Measurements from ENCODE around the gene PLEKHG2. TPM values are rescaled to one million over a fixed set of nuclear protein-coding genes. Genes with fewer than 3 reads are reported as not detected.

The PLEKHG2 gene
- total RNA-seq, 1 experiment from 2014 or later: 62.3 TPM

- no peak for TF ChIP-seq NFE2L1 (CRISPR knock-in tag; IDR thresholded peaks at IDR 0.05)
- TF ChIP-seq FOXJ3 (CRISPR knock-in tag; IDR thresholded peaks at IDR 0.05; ENCODE audit: borderline replicate concordance): no peak
- TF ChIP-seq, protein P1, sequence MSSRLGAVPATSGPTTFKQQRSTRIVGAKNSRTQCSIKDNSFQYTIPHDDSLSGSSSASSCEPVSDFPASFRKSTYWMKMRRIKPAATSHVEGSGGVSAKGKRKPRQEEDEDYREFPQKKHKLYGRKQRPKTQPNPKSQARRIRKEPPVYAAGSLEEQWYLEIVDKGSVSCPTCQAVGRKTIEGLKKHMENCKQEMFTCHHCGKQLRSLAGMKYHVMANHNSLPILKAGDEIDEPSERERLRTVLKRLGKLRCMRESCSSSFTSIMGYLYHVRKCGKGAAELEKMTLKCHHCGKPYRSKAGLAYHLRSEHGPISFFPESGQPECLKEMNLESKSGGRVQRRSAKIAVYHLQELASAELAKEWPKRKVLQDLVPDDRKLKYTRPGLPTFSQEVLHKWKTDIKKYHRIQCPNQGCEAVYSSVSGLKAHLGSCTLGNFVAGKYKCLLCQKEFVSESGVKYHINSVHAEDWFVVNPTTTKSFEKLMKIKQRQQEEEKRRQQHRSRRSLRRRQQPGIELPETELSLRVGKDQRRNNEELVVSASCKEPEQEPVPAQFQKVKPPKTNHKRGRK (CRISPR knock-in tag; IDR thresholded peaks at IDR 0.05; ENCODE audit: borderline replicate concordance): no peak
- no peak for TF ChIP-seq ATF3 (CRISPR knock-in tag; conservative IDR thresholded peaks at IDR 0.05)
- peak; percentile 91 for TF ChIP-seq HMGXB4 (CRISPR knock-in tag; IDR thresholded peaks at IDR 0.05)
- no peak for TF ChIP-seq ATF1 (CRISPR knock-in tag; IDR thresholded peaks at IDR 0.05)
- no peak for TF ChIP-seq ESRRA (CRISPR knock-in tag; IDR thresholded peaks at IDR 0.05; ENCODE audit: borderline replicate concordance)
- no peak for TF ChIP-seq EMX1 (CRISPR knock-in tag; IDR thresholded peaks at IDR 0.05)
- TF ChIP-seq CTCF (IDR thresholded peaks at IDR 0.05): no peak
- TF ChIP-seq ZNF263 (CRISPR knock-in tag; IDR thresholded peaks at IDR 0.05; ENCODE audit: low read depth): no peak
- TF ChIP-seq STAT6 (CRISPR knock-in tag; conservative IDR thresholded peaks at IDR 0.05; ENCODE audit: low read depth): no peak
- no peak for TF ChIP-seq ZNF423 (CRISPR knock-in tag; IDR thresholded peaks at IDR 0.05)
- TF ChIP-seq, protein P2, sequence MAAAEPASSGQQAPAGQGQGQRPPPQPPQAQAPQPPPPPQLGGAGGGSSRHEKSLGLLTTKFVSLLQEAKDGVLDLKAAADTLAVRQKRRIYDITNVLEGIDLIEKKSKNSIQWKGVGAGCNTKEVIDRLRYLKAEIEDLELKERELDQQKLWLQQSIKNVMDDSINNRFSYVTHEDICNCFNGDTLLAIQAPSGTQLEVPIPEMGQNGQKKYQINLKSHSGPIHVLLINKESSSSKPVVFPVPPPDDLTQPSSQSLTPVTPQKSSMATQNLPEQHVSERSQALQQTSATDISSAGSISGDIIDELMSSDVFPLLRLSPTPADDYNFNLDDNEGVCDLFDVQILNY (CRISPR knock-in tag; IDR thresholded peaks at IDR 0.05): 0 out of 2 replicates have a peak, but pooled peaks have one; percentile 45
- TF ChIP-seq, protein P3, sequence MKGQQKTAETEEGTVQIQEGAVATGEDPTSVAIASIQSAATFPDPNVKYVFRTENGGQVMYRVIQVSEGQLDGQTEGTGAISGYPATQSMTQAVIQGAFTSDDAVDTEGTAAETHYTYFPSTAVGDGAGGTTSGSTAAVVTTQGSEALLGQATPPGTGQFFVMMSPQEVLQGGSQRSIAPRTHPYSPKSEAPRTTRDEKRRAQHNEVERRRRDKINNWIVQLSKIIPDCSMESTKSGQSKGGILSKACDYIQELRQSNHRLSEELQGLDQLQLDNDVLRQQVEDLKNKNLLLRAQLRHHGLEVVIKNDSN (CRISPR knock-in tag; IDR thresholded peaks at IDR 0.05): peak; percentile 48; the same call in 1 of the 2 replicates
- no peak for TF ChIP-seq ZNF138 (CRISPR knock-in tag; conservative IDR thresholded peaks at IDR 0.05)
- TF ChIP-seq, protein P4, sequence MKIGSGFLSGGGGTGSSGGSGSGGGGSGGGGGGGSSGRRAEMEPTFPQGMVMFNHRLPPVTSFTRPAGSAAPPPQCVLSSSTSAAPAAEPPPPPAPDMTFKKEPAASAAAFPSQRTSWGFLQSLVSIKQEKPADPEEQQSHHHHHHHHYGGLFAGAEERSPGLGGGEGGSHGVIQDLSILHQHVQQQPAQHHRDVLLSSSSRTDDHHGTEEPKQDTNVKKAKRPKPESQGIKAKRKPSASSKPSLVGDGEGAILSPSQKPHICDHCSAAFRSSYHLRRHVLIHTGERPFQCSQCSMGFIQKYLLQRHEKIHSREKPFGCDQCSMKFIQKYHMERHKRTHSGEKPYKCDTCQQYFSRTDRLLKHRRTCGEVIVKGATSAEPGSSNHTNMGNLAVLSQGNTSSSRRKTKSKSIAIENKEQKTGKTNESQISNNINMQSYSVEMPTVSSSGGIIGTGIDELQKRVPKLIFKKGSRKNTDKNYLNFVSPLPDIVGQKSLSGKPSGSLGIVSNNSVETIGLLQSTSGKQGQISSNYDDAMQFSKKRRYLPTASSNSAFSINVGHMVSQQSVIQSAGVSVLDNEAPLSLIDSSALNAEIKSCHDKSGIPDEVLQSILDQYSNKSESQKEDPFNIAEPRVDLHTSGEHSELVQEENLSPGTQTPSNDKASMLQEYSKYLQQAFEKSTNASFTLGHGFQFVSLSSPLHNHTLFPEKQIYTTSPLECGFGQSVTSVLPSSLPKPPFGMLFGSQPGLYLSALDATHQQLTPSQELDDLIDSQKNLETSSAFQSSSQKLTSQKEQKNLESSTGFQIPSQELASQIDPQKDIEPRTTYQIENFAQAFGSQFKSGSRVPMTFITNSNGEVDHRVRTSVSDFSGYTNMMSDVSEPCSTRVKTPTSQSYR (CRISPR knock-in tag; IDR thresholded peaks at IDR 0.05): 0 out of 2 replicates have a peak, but pooled peaks have one; percentile 44
- TF ChIP-seq NFYB (CRISPR knock-in tag; conservative IDR thresholded peaks at IDR 0.05; ENCODE audit: low read depth): no peak
- TF ChIP-seq NFATC4 (CRISPR knock-in tag; IDR thresholded peaks at IDR 0.05): no peak
- 0 out of 2 replicates have a peak, but pooled peaks have one; percentile 62 for TF ChIP-seq TP53 (CRISPR knock-in tag; IDR thresholded peaks at IDR 0.05)
- no peak for TF ChIP-seq ZNF416 (CRISPR knock-in tag; IDR thresholded peaks at IDR 0.05)
- TF ChIP-seq GTF2I (CRISPR knock-in tag; conservative IDR thresholded peaks at IDR 0.05): no peak
- TF ChIP-seq, protein P5, sequence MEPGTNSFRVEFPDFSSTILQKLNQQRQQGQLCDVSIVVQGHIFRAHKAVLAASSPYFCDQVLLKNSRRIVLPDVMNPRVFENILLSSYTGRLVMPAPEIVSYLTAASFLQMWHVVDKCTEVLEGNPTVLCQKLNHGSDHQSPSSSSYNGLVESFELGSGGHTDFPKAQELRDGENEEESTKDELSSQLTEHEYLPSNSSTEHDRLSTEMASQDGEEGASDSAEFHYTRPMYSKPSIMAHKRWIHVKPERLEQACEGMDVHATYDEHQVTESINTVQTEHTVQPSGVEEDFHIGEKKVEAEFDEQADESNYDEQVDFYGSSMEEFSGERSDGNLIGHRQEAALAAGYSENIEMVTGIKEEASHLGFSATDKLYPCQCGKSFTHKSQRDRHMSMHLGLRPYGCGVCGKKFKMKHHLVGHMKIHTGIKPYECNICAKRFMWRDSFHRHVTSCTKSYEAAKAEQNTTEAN (CRISPR knock-in tag; IDR thresholded peaks at IDR 0.05): peak; percentile 23; the same call in 1 of the 2 replicates
These were observed 33.0 kb downstream of the PLEKHG2 start, which contains the start of gene SUPT5H (continued) for GRCh38 chr19:39445196-39446111.

Measured in WTC11 (cell line).